COLO829 (cell line): ENCODE measurements around the gene RALA.

Experiments
- DNase-seq: peaks from one replicate; pipeline ENCODE4 v3.0.0; 2012; ENCODE audit warnings: low spot score

The RALA gene

DNA sequence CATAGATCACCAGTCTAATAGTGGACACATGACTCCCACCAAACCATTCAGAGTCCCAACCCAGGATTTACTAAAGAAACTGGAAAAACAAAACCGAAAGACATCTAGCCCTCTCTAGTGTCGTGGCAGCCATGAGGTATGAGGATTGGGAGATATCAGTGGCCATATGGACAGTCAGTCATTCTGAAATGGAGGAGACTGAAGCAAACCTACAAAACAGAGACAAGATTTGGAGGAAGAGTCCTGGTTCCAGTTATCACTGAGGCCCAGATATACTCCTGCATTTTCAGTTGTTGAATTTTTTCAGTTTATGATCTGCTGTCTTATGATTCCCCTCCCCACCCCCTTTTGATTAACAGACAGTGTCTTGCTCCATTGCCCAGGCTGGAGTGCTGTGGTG lies 9.1 kb upstream of the RALA start:
- DNase-seq: no peak

DNA sequence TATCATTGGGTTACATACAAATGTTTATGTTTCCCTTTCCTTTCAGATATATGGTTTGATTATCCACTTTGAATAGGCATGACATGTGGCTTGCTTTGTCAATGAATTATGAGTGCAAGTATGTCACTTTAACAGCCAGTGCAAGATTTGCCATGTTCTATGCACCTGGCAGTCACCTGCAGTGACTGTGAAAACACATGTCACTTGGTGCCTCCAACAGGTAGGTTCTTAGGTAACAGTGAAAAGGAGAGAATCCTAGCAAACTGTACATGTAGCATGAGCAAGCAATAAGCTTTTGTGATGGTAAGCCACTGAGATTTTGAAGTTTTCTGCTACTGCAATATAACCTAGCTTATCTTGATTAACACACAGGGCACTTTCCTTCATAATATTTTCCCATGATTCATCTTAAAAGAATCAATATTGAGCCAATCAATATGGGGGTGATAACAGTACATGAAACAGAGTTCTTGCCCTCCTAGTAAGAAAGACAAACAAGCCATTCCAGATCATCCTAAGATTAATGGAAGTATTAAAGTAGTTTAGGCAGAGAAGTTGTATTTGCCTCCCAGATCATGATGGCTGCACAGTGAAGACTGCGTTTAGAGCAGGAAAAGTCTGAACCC lies 7.9 kb upstream of the RALA start:
- DNase-seq: no peak

DNA sequence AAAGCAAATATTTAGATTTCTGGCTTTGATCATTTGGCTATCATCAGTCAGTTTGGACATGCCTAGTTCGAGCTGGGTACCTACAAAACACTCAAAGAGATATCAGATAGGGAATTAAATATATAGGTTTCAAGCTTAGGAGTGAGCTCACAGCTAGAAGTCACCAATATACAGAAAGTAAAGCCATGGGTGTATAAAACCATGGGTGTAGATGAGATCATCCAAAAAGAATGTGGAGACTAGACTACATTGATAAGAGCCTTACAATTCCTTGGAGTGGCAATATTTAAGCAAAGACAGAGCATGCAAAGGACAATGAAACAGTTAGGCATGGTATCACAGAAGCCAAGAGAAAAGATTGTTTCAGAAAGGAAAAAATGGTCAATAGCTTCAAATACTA lies 7.2 kb upstream of the RALA start:
- DNase-seq: no peak

DNA sequence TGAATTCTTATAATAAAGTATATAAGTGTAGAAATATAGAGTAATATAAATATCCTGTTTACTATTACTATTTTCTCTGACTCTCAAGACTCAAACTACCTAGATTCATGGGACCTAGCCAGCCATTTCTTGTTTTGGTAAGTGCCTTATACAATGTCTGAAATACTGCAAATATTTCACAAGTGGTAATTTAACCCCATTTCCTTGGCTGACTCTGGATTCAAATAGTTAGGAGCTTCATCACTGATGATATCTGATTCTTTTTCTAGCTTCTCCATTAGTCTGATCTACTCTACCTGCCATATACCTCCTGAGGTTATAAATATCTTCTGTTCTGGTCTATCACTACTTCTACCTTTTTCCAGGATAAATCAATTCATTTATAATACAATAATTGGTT lies 6.4 kb upstream of the RALA start:
- no peak for DNase-seq

DNA sequence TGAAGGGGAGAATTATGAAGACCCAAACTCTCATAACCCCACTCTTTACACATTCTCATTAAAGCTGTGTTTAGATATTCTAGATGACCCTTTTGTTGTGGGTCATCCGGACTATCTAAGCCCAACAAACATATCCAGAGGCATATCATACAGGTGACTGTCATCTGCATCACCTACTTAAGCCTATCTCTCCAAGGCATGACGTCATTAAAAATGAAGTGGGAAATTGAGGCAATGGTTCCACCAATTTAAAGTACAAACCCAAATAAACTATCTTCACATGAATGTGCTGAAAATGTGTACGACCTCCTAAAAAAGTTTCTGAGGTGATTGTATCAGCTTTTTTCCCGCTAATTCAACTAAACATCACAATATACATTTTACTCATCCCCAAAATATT lies 4.5 kb upstream of the RALA start:
- DNase-seq: no peak

DNA sequence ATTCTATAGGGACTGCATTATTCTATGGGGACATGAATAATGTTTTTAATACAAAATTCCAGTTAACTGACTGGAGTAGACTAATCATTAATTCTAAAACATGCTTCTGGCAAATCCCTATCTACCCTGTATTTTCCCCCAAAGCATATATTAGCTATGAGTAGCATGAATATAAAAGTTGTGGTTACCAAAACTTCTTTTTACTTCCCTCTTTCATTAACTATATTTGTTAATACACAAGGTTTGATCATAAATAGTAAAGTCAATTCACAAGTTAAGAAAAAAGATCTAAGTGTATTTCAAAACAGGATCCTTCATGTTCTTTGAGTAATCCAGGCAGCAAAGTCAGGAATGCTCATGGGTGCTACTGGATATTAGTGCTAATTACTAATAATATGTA lies 2.9 kb upstream of the RALA start:
- no peak for DNase-seq

DNA sequence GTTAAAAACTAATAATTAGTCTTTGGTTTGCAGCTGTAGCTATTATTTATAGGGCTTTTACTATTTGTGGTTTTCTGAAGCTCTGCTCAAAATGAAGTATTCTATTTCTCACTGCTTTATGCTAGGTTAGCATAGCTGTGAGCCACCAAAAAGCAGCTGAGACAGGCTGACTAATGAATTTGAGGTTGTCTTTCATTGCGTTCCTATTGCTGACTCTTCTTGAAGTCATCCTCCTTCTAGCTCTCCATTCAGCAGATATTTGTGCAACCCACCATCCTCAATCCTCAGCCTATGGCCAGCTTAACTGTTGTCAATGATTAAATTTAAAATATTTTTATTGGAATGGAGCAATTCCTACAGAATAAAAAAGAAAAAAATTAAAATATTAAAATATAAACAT lies 2.1 kb upstream of the RALA start:
- DNase-seq: no peak

DNA sequence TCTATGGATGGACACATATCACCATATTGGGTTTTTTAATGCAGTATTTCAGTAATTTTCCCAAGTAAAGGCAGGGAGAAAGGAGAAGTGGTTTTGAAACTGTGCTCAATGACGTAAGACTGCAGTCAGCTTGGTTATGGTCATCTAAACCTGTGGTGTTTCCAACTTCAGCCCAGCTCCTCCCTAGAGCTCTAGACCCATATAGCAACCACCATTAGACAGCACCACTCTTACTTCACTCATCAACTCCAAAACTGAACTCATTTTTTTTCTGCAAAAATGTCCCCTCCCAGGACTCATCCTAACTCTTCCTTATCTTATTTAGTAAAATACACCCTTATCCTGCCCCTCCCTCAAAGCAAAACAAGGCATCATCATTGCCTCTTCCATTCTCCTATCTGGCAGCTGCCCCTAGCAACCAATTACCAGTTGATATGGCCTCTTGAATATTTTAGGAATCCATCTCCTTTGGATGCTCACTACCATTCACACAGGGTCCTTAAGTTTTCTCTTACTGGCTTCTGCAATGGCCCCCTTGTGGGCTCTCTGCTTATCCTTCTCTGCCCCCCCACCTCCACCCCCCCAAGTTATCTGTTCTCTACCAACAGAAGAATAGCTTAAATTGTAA lies 1.5 kb upstream of the RALA start:
- no peak for DNase-seq

DNA sequence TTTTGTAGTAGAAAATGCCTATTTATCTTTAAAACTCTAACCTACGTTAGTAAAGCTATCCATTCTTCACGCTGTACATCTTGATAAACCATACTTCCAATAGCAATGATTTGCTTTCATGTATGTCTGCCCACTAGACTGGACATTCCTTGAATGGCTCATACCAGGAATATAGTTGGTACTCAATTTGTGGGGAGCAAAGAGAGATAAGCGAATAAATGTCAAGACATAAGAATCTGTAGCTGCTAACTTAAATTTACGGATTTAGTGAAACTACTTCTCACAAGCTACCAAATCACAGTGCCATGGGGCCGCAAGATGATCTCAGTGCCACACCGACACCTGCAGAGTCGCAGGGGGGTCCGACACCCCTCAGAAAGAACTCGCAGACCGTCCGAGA lies 763 bp upstream of the RALA start:
- DNase-seq: no peak

DNA sequence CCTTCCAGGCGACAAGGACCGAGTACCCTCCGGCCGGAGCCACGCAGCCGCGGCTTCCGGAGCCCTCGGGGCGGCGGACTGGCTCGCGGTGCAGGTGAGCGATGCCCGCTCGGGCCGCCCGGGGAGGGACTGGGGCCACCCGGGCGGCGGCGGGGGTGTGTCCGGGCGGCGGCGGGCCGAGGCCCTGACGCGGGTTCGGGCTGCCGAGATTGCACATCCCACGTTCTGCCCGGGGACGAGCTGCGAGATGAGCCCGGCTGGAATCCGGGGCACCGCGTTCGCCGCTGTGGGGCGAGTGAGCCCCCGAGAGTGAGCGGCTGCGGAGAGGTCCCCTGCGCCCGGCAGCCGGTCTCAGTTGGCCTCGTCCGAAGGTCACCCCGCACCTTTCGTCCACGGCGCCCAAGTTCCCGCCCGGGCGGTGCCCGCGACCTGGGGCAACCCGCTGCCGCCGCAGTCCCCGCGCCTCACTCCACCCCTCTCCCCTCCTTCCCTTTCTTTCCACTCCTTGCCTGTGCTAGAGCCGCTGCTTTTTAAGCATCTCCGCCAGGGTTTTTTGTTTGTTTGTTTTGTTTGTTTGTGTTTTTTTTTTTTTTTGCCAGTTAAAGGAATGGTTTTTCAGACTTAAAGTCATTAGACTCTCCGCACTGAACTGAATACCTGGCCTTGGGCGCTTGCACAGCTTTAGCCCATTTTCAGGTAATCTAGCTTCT lies 515 bp downstream of the RALA start:
- no peak for DNase-seq

DNA sequence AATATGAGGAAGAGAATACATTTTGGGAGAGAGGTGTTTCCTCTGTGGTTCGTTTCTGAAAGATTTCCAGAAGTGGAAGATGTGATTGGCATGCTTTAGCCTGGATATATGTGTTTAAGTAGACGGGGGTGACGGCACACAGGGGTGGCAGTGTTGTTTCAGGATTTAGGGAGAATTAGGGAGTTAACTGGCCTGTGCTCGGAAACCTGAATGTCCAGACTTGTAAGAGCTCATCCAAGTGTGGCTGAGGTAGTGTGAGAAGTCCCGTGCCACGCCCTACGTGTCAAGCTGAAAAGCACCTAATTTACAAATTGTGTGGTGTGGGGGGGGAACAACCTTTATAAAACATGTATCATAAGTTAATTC lies 1.1 kb downstream of the RALA start:
- no peak for DNase-seq

DNA sequence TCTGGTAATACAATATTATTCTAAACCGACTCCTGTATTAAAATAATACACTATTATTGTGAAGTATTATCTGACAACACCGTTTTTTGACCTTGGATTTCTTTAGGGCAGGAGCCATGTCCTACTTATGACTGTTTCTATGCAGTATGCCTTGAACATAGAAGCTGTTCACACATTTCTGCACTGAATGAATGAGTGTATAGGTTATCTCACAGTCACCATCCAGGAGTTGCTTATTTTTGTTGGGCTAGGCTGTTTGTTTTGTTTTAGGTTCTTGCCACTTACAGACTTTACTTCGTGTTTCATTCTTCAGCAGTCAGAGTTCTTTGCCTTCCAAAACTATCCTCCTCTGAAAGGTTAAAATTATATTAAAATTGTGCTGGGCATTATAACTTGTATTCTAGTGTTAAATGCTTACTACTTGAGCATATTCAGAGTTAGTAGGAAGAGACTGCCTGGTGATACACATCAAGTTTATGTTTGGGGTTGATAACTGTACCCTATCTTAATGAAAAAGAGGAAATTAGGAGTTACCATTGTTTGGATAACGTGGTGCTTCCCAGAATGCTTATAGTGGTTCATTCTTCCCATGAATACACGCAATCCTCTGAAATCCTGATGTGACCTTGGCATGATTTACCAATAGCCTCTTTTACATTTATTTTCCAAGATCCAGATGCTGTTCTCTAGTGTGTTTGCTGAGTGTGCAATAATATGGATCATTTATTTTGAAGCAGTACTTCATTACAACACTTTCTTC lies 1.7 kb downstream of the RALA start:
- DNase-seq: no peak

DNA sequence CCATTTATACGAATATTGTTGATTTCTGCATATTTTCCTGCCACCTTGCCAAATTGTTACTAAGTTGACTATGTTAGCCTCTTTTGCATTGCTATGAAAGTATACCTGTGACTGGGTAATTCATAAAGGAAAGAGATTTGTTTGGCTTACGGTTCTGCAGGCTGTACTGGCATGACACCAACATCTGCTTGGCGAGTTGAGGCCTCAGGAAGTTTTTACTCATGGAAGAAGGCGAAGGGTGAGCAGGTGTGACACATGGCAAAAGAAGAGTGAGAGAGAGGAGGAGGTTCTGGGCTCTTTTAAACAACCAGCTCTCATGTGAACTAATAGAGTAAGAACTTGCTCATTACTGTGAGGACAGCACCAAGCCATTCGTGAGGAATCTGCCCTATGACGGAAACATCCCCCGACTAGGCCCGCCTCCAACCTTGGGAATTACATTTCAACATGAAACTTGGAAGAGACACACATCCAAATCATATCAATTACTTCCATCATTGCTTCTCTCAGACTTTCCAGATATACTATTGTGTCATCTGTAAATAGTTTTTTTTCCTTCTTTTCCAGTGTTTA lies 8.4 kb downstream of the RALA start:
- DNase-seq: no peak

DNA sequence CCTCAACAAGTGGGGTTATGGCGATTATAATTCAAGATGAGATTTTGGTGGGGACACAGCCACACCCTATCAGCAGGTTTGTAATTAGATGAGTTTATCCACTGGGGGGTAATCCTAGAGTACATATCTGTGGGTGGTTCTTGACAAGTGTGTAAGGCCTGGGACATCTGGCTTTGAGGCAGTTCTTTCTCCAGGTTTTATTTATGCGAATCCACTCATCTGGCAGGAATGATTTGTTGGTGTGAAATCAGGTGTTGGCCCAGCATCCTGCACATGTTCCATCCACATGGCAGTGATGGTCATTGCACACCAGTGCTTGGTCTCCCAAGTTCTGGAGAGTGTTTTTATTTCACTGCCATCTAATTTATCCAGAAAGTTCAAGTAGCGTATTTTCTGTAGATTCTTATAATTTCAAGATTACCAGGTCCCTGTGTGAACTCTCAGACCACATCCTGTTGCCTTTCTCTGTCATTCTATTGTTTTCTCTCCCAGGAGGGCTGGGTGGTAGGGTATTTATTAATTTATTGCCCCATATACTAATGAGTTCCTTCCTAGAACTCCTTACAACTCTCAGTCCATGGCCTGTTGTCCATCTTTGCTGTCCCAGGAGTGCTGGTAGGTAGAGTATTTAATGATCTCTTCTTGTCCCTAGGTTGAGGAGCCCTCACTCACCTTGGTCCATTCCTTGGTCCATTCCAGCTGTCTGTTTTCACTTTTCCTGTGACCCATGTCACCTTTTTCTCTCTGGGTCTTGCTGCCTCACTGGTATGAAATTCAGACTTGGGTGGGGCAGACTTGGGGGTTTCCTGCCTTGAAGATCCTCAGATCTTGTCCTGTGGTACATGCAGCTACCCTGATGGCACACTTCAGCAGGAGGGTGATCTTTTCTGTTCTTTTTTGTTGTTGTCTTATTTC lies 10.4 kb downstream of the RALA start:
- no peak for DNase-seq

DNA sequence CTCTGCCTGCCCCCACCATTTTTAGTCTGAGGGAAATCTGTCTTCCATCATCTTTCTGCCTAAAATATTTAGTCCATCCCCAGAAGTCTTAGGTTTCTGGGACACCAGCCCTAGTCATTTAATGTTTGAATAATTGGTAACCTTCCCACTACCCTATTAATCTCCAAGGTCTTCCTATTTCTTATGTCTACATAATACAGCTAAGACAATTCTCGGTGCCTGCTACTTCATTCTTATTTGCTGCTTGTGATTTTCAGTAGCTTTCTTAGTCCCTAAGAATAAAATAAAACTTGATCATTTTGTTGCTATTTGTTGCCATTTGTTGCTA lies 11.1 kb downstream of the RALA start:
- no peak for DNase-seq

DNA sequence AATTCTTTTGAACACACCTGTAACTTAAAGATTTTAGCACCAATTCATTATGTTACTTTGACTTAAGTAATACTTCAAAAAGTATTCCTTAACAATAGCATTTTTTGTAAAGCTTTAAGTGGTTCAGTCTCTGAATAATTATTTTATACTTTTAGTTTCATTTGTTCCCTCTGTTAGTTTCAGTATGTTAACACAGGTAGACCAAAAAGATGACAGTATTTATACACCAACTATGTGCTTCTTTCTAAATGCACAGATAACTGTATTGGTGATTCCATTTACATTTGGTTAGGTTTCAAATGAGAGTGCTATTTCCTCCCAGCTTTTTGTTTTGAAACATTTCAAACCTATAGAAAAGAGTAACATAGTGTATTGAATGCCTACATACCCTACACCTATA lies 14.0 kb downstream of the RALA start:
- no peak for DNase-seq

DNA sequence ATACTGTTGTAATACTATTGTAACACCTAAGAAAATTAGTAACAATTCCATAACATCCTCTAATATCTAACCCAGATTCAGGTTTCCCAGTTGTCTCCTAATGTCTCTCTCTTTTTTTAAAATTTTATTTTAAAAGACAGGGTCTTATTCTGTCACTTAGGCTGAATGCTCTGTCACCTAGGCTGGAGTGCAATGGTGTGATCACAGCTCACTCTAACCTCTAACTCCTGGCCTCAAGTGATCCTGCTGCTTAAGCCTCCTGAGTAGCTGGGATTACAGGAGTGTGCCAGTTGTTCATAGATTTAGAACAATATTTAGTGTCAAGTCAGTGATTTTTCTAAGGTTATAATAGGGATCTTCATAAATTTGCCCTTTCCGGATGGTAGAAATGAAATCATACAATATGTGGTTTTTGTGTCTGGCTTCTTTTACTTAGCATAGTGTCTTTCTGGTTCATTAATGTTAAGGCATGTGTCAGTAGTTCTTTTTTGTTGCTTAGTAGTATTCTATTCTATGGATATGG lies 14.7 kb downstream of the RALA start:
- DNase-seq: no peak

DNA sequence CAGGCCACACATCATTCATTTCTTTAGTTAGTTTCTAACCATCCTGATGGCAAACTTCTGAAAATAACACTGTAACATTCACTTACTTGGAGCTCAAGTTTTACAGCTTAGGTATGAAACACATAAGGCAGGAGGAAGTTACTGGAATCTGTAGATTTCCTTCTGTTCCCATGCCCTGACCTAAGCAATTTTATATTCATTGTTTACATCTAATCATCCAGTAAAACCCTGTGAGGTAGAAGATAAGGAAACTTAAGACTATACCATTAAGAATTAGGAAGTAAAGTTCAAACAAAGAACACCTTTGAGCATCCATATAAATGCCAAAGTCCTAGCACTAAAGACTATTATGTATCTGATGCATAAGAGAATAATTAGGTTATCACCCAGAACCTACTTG lies 19.5 kb downstream of the RALA start:
- DNase-seq: no peak

DNA sequence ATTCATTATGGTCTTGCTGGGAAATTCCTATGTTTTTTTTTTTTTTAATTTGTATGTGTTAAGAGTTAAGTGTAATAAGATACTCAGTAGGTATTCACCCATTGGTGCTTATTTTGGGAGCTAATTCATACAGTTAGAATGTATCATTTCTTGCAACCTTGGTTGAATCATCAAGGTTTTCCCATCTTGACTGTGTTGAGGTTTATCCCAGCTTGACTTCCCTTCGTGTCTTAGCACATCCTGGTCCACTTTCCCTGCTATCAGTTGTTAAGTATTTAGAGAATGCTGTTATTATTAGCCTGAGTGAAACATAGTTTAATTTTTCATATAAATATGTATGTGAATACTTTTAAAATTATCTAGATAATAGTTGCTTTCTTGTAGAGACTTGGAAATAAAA lies 20.8 kb downstream of the RALA start:
- no peak for DNase-seq

DNA sequence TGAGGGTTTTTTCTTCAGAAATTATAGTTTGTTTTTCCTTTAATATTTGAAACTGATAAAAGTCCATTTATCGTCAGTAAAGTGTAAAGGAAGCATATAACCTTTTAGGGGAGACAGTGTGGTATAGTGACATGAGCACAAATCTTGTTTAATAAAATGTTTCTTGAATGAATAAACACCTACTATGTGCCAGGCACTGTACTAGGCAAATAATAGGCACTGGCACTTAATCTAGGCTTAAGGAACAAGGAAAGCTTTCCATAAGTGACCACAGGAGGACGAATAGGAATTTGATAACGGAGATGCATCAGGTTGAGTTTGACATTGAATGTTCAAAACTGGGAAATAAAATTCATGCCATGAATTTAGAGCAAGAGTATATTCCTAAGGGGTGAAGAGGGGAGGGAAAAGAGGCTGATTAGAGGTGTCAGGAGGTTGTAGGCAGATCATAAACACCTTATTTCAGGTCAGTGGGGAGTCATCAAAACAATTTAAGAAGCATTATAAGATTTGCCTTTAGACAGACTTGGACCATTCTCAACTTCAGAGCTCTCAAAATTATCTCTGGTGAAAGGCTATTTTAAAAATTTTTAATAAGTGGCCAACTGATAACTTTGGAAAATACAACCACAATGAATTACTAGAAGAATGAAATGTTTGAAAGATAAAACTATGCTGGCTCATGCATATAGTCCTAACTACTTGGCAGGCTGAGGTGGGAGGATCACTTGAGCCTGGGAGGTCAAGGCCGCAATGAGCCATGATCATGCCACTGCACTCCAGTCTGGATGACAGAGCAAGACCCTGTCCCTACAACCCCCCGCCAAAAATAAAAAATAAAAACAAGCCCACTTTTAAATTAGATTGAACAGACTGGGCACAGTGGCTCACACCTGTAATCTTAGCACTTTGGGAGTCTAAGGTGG lies 22.4 kb downstream of the RALA start:
- DNase-seq: no peak

DNA sequence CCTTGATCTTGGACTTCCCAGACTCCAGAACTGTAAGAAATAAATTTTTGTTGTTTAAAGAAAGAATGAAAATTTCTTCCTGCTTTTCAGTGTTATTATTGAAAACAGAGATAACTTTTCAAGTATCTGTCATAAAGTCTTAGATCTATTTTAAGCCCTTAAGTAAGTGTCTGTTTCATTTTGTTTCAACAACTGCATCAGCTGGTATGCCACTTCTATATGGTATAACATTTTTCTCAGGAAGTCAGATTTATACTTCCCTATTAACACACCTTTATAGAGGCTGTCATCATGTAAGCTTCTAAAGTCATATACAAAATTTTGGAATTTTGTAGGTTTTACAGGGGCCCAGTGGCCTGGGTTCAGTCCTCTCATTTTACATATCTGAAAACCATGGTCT lies 24.4 kb downstream of the RALA start:
- no peak for DNase-seq
